Activated naive CD4-positive, alpha-beta T cell treated with anti-CD3 and anti-CD28 coated beads, Interleukin-2, amount 10 ng/mL, durations not matched to agents 7 days and 5 days (primary cell): ENCODE results near the gene GRM8.

Experiments used
- CTCF ChIA-PET: fragments of 350-600 bp; sonication (Branson Sonifier 250); formaldehyde crosslinking; loops from one replicate; lab custom pipeline; 2021; ENCODE audit warnings: antibody characterized with exemption; lab: Charles Lee
- DNase-seq: peaks from one replicate; pipeline ENCODE4 v3.0.0-alpha.2; 2020
- H3K27ac Mint-ChIP-seq: one replicate; pipeline ENCODE4 v1.8.0; 2021; ENCODE audit warnings: mild to moderate bottlenecking, moderate library complexity, mixed read lengths
- H3K27me3 Mint-ChIP-seq: one replicate; pipeline ENCODE4 v1.8.0; 2021; ENCODE audit warnings: mild to moderate bottlenecking, mixed read lengths
- H3K36me3 Mint-ChIP-seq: one replicate; pipeline ENCODE4 v1.8.0; 2021; ENCODE audit warnings: mixed read lengths
- H3K4me1 Mint-ChIP-seq: one replicate; pipeline ENCODE4 v1.8.0; 2021; ENCODE audit warnings: mixed read lengths
- H3K4me3 Mint-ChIP-seq: one replicate; pipeline ENCODE4 v1.8.0; 2021; ENCODE audit warnings: mild to moderate bottlenecking, moderate library complexity, mixed read lengths
- H3K9me3 Mint-ChIP-seq: one replicate; pipeline ENCODE4 v1.8.0; 2021; ENCODE audit warnings: mixed read lengths

The GRM8 gene

DNA sequence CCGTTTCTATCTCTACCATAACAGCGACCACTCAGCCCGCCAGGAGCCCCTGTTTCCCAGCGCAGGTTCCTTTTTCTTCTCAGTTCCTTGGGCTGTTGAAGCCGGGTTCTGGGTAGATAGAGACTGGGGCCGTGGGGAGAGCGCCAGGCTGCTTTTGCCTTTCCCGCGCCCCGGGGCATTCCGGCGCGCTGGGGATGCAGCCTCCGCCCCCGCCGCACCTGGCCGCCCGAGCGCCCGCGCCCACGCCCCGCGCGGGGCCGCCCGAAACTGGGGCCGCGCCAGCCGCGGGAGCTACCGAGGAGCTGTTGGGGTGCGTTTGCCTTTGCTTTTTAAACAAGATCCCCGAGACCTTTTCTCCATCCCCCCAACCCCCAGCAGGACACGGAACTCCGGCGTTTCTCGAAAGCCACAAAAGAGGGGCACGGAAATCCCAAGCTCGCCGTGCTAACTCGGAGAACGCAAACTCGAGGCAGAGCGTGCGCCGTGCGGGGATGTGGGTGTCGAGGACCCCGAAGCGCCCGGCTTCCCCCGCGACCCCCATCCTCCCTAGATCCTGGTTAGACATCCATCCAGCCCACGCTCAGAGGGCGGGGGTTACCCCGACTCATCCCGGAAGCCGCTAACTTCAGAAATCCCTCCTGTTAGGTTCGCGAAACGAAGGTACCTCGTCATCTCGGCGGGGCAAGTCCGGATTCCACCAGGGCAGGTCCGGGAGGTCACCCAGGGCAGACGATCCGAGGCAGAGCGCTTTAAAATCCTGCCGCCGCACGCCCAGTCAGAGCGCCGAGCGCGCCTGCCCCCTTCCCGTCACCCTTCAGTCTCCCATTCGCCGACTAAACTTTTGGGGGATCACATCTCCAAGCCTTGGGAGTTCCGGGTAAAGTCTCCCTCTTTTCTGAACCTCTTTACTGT, 1.0 kb downstream of the GRM8 start:
- DNase-seq, result peak; percentile 29
- peaks cover 92% of the 10 kb centered on the region for H3K27me3 Mint-ChIP-seq
- H3K9me3 Mint-ChIP-seq, result no peaks in the 10 kb centered on the region
- CTCF ChIA-PET, result no interaction called here
- H3K27ac Mint-ChIP-seq, result no peak overlapping the region
- peaks cover 11% of the 10 kb centered on the region for H3K4me1 Mint-ChIP-seq
- no peaks in the 10 kb centered on the region for H3K36me3 Mint-ChIP-seq
- peak overlapping the region; percentile 70 for H3K4me3 Mint-ChIP-seq

DNA sequence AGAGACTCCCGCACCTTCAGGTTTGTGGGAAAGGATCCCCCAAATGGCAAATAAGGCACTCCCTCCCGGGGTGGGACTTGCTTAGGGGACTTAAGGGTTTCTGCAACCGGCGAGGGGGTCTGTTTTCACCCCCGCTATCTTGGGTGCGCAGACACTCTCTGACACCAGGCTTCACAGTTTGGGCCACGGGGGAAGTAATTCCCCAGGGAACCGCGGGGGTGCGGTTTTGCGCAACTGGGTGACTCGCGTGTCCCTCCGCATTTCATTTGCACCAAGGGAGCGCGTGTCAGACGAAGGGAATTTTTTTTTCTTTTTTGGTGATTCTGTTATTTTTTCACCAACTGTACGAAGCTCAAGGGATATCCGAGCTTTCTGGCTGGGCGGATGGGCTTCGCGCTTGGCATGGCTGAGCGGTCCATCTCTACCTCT, 1.7 kb downstream of the GRM8 start:
- Mint-ChIP-seq H3K36me3 (no peaks in the 10 kb centered on the region), H3K9me3 (no peaks in the 10 kb centered on the region), H3K4me3 (no peak overlapping the region), H3K27me3 (peaks cover 94% of the 10 kb centered on the region), H3K4me1 (peaks cover 11% of the 10 kb centered on the region), H3K27ac (no peak overlapping the region)
- CTCF ChIA-PET, result interaction anchor here (0.8 to 1.8 kb wide), 3 partner anchors 95 to 958 kb away, joined by 3 to 12 read pairs (median 7); no protein-coding TSS in a partner anchor
- DNase-seq, result no peak

DNA sequence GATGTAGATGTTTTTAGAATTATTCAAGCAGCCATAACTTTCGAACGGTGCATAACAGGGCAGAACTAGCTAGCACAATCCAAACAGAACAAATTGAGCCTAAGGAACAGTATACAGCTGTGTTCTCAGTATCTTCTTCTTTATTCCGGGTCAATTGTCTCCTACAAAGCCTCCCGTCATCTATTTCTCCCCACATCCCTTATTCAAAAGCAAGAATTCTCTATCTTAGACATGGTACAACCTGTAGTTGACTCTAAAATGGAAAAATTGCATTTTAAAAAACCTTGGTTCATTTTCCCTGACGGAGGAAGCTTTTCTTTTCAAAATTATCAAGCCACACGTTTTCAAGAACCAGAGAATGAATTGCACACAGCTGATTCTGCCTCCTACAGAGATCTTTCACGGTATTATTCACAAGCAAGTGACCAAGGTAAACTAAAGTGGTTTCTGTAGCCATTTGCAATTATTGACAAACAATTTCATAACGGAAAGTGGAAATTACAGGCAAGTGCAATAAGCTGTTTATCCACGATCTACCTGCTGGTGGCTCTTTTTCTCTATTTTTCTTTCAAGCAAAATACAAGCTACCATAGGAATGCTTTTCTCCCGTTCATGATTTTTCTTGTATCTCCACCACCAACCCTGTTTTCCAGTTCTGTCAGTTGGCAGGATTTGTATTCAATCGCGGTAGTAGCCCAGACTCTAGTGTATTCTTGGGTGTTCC, 2.3 kb downstream of the GRM8 start:
- CTCF ChIA-PET, result interaction anchor here (0.6 to 1.8 kb wide), 5 partner anchors 91 to 959 kb away, joined by 3 to 12 read pairs (median 3); no protein-coding TSS in a partner anchor
- peaks cover 11% of the 10 kb centered on the region for H3K4me1 Mint-ChIP-seq

DNA sequence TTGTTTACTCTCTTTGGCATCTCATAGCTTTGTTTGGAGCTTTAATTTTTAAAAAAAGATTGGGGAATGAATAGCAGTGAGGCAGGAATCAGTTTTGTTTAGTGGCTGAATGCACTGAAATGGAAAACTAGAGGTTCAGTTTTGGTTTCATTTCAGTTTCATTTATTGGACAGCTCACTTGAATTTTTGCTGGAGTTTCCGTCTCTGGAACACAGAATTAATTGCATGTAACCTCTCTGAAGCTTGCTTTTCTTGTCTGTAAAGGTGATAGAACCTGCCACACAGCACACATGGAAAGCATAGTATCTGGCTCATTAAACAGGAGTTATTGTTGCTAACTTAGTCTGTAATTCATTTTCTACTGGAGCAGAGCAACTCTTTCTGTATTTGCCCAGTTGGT, 7.1 kb downstream of the GRM8 start:
- H3K4me1 Mint-ChIP-seq, result no peaks in the 10 kb centered on the region
- no peak overlapping the region for H3K27ac Mint-ChIP-seq
- CTCF ChIA-PET, result no interaction called here
- no peaks in the 10 kb centered on the region for H3K36me3 Mint-ChIP-seq
- H3K27me3 Mint-ChIP-seq, result peaks cover 58% of the 10 kb centered on the region
- H3K4me3 Mint-ChIP-seq, result no peak overlapping the region
- no peaks in the 10 kb centered on the region for H3K9me3 Mint-ChIP-seq
- DNase-seq, result no peak

More for the DNA sequence above, 2.3 kb downstream of the GRM8 start:
- no peak for DNase-seq
- peaks cover 90% of the 10 kb centered on the region for H3K27me3 Mint-ChIP-seq
- no peak overlapping the region for H3K4me3 Mint-ChIP-seq
- no peaks in the 10 kb centered on the region for H3K9me3 Mint-ChIP-seq
- peak overlapping the region; percentile 22 for H3K27ac Mint-ChIP-seq
- H3K36me3 Mint-ChIP-seq, result no peaks in the 10 kb centered on the region

DNA sequence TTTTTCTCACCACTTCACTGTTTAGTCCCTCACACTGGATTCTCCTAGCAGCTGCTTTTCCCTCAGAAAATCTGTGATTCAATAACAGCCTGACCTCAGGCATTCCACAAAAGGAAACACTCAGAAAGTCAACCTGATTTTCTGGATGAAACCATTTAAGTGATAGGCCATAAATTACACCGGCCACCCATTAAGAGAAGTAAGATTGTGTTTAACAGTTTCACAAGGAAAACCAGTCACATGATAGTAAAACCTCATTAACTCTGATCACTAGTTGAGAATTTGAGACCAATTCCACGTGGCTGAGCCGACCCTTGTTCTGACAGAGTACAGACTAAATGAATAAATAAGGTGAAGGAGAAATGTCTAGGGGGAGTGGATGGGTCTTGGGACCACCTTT, 7.7 kb downstream of the GRM8 start:
- H3K27me3 Mint-ChIP-seq, result peaks cover 55% of the 10 kb centered on the region
- CTCF ChIA-PET, result no interaction called here

DNA sequence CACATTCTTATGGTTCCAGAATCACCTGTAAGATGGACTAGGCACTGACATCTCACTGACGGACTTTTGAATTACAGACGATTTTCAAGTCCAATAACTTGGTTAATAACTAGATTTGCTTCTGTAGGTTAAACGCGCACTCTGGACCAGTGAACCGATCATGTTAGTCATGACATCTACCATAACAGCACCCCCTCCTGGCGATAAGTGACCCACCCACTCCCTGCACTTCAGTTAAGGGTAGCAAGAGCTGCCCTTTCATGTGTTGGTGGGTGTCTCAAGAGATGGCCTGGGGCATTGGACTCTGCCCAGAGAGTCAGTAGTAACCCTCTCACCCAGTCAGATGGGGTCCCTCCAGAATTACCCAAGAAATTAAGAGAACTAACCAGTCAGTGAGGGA, 12.9 kb downstream of the GRM8 start:
- CTCF ChIA-PET, result interaction anchor here (1.1 kb wide), 1 partner anchor 438 kb away, joined by 3 read pairs; no protein-coding TSS in a partner anchor
- DNase-seq, result no peak
- H3K27ac Mint-ChIP-seq, result no peak overlapping the region
- H3K36me3 Mint-ChIP-seq, result no peaks in the 10 kb centered on the region
- H3K4me1 Mint-ChIP-seq, result no peaks in the 10 kb centered on the region
- H3K9me3 Mint-ChIP-seq, result no peaks in the 10 kb centered on the region
- no peak overlapping the region for H3K4me3 Mint-ChIP-seq
- H3K27me3 Mint-ChIP-seq, result peaks cover 23% of the 10 kb centered on the region

More for the DNA sequence above, 7.7 kb downstream of the GRM8 start:
- Mint-ChIP-seq H3K9me3 (no peaks in the 10 kb centered on the region), H3K4me3 (no peak overlapping the region), H3K27ac (no peak overlapping the region), H3K36me3 (no peaks in the 10 kb centered on the region), H3K4me1 (no peaks in the 10 kb centered on the region)
- no peak for DNase-seq

DNA sequence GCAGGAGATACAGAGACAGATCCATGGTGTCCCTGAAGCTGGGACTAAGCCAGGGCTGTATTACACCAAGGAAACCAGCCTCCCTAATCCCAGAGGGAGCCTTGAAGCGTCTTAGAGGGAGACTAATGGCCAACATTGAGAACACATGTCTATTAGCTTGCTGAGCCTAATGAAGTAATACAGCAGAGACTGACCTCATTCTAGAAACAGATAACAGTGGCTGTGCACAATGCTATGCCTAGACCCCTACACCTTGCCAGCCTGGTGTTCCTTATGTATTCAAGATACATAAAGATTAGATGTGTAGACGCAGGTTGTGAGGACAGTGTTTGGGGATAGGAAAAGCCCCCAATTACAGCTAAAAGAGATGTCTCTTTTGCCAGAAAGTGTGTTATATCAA, 19.1 kb downstream of the GRM8 start:
- no peaks in the 10 kb centered on the region for H3K36me3 Mint-ChIP-seq
- CTCF ChIA-PET, result interaction anchor here (0.9 kb wide), 1 partner anchor 13 kb away, joined by 3 read pairs; no protein-coding TSS in a partner anchor
- no peaks in the 10 kb centered on the region for H3K4me1 Mint-ChIP-seq
- H3K9me3 Mint-ChIP-seq, result no peaks in the 10 kb centered on the region
- H3K27me3 Mint-ChIP-seq, result peaks cover 13% of the 10 kb centered on the region
- no peak for DNase-seq
- H3K27ac Mint-ChIP-seq, result no peak overlapping the region
- no peak overlapping the region for H3K4me3 Mint-ChIP-seq

DNA sequence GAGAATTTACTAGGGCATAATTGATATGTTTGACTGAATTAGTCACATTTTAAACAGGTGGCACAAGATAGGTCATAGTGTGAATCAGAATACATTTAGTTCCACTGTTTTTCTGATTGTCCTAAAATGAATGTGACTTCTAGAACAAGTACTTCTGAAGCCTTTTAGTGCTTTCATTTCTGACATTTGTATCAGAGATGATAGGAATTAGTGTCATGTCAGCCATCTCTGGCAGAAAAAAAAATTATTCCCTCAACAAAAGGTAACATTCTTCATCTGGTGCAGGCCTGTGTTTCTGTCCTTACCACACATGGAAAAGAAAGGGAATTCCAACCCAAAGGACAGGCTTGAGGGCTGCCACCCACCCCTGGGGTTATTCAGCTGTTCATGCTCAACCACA, 21.3 kb downstream of the GRM8 start:
- no peak overlapping the region for H3K4me3 Mint-ChIP-seq
- H3K9me3 Mint-ChIP-seq, result no peaks in the 10 kb centered on the region
- H3K4me1 Mint-ChIP-seq, result no peaks in the 10 kb centered on the region
- no peak for DNase-seq
- CTCF ChIA-PET, result no interaction called here
- H3K27ac Mint-ChIP-seq, result no peak overlapping the region
- peaks cover 21% of the 10 kb centered on the region for H3K27me3 Mint-ChIP-seq
- no peaks in the 10 kb centered on the region for H3K36me3 Mint-ChIP-seq

DNA sequence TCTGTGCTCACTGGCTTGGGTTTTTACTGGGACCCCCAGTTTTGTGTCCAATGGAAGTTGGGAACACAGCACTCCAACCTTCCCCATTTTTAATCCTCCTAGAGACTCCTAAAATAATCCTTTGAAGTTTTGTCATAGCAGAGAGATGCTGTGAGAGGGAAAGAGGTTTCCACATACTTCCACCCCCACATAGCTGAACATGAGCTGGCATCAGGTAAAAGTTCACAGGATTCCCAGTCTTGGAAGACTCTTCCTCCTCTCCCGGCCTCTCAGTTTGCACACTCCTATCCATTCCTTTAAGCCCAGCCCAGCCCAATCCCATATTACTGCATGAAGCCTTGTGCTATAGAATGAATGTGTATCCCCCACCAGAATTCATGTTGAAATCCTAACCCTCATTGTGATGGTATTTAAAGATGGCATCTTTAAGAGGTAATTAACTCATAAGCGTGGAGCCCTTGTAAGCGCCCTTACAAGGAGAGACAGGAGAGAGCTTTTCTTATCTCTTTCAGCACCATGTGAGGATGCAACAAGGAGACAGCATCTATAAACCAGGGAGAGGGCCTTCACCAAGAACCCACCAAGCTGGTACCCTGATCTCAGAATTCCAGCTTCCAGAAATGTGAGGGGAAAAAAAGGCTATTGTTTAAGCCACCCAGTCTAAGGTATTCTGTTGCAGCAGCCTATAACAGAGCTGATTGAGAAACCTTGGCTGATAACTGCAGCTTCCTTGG, 22.4 kb downstream of the GRM8 start:
- Mint-ChIP-seq H3K27me3 (peaks cover 23% of the 10 kb centered on the region), H3K9me3 (no peaks in the 10 kb centered on the region), H3K4me1 (no peaks in the 10 kb centered on the region), H3K27ac (no peak overlapping the region), H3K4me3 (no peak overlapping the region), H3K36me3 (no peaks in the 10 kb centered on the region)
- no peak for DNase-seq
- CTCF ChIA-PET, result no interaction called here

DNA sequence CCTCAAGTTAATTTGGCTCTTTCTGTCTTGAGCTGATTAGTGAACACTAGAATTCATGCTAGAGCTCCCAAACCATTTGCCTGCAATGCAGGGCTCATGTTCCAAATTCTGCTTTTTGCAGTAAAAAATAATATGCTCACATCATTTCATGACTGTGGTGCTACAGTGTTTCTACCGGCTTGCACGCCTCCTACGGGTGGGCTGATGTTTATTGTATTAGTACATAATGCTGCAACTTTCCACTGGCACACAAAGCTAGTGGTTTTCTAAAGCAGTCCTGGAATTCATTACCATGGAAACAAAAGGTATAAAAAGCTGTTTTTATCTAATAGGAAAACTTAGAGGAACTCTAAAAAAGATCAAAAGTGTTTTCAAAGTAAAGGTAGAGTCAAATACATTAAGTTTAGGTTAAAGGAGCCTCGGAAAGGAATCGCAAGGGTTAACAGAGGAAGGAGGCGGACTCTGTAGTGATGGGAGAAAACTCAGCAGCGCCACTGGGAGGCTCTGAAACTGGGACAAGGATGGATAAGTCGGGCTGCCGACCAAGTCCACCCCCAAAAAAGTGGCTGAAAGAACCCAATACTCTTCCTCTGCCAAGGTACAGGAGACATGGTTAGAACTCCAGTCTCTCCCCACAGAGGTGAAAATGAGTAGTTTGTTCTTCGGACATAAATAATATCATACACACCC, 25.9 kb downstream of the GRM8 start:
- no peak for DNase-seq
- Mint-ChIP-seq H3K4me3 (no peak overlapping the region), H3K27ac (no peak overlapping the region), H3K4me1 (no peaks in the 10 kb centered on the region), H3K27me3 (peaks cover 38% of the 10 kb centered on the region), H3K36me3 (no peaks in the 10 kb centered on the region), H3K9me3 (no peaks in the 10 kb centered on the region)
- CTCF ChIA-PET, result interaction anchor here (0.6 kb wide), 1 partner anchor 221 kb away, joined by 3 read pairs; no protein-coding TSS in a partner anchor

DNA sequence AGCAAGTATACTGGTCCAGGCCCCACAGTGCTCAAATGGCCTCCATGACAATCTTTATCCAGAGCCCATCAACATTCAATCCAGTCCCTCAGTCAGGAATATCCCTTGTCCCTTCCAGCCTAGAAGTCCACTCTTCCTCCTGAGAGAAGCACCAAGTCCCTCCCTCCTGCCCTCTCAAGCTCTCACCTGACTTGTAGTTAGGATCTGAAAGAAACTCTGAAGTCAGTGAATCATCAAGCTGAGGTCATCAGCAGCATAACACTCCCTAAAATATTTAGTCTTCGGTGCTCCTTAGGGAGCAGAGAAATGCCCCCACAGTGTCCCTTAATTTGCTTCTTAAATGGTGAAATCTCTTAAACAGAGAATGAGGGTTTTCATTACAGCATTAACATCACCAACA, 31.0 kb downstream of the GRM8 start:
- Mint-ChIP-seq H3K27me3 (peaks cover 20% of the 10 kb centered on the region), H3K4me3 (no peak overlapping the region), H3K36me3 (no peaks in the 10 kb centered on the region), H3K27ac (no peak overlapping the region), H3K4me1 (no peaks in the 10 kb centered on the region), H3K9me3 (no peaks in the 10 kb centered on the region)
- CTCF ChIA-PET, result no interaction called here
- no peak for DNase-seq

DNA sequence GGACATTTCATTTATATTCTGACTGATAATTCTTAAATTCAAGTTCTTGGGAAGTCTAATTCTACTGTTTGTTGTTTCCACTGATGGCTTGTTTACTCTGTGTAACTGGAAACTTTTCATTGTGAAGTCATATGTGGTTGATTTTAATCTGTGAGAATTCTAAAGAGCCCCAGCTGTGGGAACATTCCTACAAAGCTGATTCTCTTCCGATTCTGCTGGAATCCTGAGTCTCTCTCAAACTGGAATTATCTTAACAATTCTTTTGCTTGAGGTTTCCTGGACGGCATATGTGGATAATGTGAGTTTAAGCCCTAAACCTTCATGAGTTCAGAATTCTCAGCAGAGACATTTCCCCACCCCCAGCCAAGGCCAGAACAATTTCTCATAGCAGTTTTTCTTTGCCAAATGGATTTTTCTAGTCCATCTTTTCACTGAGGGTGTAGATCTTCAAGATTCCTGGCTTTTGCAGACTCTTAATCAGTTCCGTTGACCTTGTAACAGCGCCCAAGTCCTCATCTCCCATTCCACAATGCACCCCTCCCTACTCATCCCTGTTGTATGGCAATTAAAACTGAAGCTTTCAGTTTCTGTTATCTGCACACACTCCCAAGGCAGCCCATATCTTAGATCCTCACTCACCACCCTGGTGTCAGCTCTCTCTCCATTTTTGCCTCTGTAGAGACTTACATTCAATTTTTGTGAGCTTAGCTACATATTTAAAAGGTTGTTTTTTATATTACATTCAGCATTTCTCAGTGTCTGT, 37.6 kb downstream of the GRM8 start:
- CTCF ChIA-PET, result no interaction called here
- Mint-ChIP-seq H3K27ac (no peak overlapping the region), H3K4me3 (no peak overlapping the region), H3K36me3 (no peaks in the 10 kb centered on the region), H3K4me1 (no peaks in the 10 kb centered on the region), H3K9me3 (no peaks in the 10 kb centered on the region), H3K27me3 (peaks cover 4% of the 10 kb centered on the region)
- no peak for DNase-seq

DNA sequence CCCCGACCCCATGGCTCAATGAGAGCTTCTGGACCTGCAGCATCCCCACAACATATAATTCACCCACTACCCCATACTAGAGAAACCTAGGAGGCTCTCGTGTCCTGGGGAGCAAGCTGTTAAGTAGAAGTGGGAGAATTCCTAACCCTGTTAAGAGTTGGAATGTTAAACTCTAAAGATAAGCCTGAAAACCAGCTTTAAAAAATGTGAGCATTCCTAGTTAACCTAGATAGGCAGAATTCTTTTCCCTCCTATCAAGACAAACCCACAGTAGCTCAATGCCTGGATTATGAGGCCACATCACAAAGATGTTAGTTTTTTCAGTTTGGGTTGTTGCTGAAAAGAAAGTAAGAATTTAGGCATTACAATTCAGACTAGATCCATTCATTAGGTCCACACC, 42.9 kb downstream of the GRM8 start:
- Mint-ChIP-seq H3K9me3 (no peaks in the 10 kb centered on the region), H3K4me3 (no peak overlapping the region), H3K4me1 (no peaks in the 10 kb centered on the region), H3K27me3 (peaks cover 7% of the 10 kb centered on the region), H3K27ac (no peak overlapping the region), H3K36me3 (no peaks in the 10 kb centered on the region)
- CTCF ChIA-PET, result no interaction called here
- DNase-seq, result no peak
